GM18909 (cell line): ENCODE data around the gene KHDC1L.
"Not testable (repeated sequence)": the region's sequence is repeated elsewhere in the genome, so short reads cannot be mapped to it uniquely, and the experiment has no call there.

Experiments used
- ATAC-seq: cut with Tn5 transposase; IDR thresholded peaks from one replicate; pipeline ENCODE4 v1.9.1; 2021; ENCODE audit warnings: mild to moderate bottlenecking; ENCODE audit not compliant: unreplicated experiment, poor library complexity

The KHDC1L gene

GRCh38 chr6:73209117-73209516 is 16.2 kb downstream of the KHDC1L start:
- no peak for ATAC-seq

GRCh38 chr6:73207221-73207837 is 18.0 kb downstream of the KHDC1L start:
- ATAC-seq: no peak

- ATAC-seq: no peak
Measured at GRCh38 chr6:73204252-73204651, 21.0 kb downstream of the KHDC1L start.

GRCh38 chr6:73203098-73203497 is 22.2 kb downstream of the KHDC1L start:
- ATAC-seq: no peak

DNA sequence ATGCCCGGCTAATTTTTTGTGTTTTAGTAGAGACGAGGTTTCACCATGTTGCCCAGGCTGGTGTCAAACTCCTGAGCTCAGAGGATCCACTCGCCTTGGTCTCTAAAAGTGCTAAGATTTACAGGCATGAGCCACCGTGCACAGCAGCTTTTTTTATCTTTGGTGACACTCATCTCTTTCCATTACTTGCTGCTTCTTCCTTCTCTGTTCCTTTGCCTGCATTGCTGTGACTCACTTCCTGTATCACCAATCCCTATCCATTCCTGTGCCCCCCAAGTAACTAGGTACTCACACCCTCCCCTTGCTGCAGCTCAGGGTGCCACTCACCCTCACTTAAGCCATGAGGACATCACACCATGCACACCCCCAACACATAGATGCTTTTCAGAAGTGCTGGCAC is 24.6 kb downstream of the KHDC1L start:
- no peak for ATAC-seq

DNA sequence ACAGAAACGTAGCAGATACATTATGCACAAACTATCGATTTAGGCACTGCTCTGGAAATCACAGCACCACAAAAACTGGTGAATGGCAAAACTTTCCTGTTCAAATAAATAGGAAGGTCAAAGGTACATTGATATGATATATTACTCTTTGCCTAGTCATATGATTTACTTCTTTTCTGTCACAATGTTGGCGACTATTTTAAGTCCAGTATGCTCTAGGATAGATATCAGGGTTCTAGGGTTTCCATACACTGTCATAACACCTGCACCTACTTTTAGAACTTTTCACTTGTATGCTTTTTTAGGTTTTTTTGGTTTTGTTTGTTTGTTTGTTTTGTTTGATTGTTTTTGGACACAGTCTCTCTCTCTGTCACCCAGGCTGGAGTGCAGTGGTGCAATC is 25.0 kb downstream of the KHDC1L start:
- no peak for ATAC-seq

- ATAC-seq: no peak
Measured at GRCh38 chr6:73194744-73195143, 30.6 kb downstream of the KHDC1L start.

DNA sequence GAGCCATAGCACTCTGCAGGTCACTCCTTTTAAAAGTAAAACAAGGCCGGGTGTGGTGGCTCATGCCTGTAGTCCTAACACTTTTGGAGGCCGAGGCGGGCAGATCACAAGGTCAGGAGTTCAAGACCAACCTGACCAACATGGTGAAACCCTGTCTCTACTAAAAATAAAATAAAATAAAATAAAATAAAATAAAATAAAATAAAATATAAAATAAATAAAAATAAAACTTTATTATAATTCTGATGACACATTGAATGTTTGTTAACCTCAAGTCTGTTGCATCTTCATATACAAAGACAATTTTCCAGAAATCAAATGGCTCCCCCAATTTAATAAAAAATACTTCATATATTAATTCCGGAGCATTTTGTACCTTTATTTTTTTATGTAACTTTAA is 32.0 kb downstream of the KHDC1L start:
- ATAC-seq: not testable (repeated sequence)

- ATAC-seq: peak; percentile 40
Measured at GRCh38 chr6:73182021-73182607, 43.2 kb downstream of the KHDC1L start.

DNA sequence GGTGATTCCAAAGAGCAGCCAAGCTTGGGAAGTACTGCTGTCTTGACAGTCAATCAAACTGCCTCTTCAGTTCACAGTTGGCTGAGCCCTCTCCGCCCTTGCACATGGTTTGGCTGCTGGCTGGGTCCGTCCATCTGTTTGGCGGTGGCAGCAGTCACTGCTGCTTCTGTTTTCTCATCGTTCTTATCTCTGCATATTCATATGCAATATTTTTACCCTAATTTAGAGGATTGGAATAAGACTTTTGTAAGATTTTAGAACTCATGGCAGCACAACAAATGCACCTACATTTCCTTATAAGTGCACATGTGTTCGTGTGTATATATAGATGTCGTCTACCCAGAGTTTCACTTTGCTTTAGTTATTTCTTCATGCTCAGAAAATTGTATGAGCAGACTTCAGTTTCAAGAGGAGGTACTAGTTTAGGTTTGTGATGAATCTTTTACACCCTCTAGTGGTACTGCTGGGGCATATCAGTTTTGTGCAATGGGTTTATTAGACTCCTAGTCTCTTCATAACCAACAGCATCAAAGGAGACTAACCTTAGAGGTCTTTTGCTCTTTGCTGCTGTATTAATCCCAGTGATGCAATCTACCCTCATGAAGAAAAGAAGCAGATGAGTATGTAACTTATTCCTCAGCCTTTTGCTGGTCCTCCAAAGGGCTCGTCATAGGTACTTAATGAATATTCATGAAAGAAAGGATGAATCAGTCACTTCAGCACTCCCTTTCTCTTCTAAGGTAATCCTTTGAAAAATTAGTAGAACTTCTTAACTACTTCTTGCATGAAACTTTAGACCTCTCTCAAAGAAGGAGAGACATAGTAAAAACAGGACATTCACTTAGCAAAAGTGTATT is 44.3 kb downstream of the KHDC1L start:
- ATAC-seq: peak; percentile 84

DNA sequence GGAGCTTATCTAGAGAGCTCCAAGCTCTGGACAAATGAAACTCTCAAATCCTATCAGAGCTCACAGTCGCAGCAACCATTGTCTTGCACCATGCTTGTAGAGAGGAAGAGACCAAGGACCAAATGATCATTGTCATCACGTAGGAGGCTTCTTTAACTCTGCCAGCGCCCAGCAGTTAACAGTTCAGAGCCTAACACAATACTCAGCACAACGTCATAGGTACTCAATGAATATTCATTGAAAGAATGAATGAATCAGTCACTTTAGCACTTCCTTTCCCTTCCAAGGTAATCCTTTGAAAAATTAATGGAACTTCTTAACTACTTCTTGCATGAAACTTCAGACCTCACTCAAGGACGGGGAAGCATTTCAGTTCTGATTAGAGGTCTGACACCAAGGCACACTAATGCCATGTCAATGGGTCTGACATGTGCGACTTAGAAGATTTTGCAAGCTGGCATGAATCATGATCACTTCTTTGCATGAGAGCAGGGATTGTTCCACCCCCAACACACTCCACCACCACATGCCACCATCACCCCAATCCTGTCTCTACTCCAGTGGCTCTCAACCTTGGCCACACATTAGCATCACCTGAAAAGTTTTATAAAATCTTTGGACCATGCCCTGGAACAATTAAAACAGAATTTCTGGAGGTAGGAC is 45.1 kb downstream of the KHDC1L start:
- ATAC-seq: no peak

- peak; percentile 53 for ATAC-seq
Measured at GRCh38 chr6:73177221-73177944, 47.9 kb downstream of the KHDC1L start.

DNA sequence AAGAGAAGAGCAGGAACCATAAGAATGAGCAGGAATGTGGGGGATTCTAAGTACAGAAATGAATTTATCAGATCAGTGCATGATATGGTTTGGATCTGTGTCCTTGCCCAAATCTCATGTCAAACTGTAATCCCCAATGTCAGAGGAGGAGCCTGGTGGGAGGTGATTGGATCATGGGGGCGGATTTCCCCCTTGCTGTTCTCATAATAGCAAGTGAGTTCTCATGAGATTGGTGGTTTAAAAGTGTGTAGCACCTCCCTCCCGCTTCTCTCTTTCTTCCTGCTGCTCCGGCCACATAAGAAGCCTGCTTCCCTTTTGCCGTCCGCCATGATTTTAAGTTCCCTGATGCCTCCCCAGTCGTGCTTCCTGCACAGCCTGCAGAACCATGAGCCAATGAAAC is 49.2 kb downstream of the KHDC1L start:
- no peak for ATAC-seq

- no peak for ATAC-seq
Measured at GRCh38 chr6:73174646-73175045, 50.6 kb downstream of the KHDC1L start.
